Heart left ventricle (tissue), 16 donors: ENCODE results near the gene POLR1A. TPM values are rescaled to one million over a fixed set of nuclear protein-coding genes. Genes with fewer than 3 reads are reported as not detected.
A peak's percentile ranks its signal among the peaks of the same experiment; 100 is the strongest.

Experiments
- ATAC-seq, 4 donors: fragments of 200-7000 bp; cut with Tn5 transposase; one replicate each; pipeline ENCODE4 v1.9.1; 2020 to 2022; ENCODE audit warnings: moderate library complexity in 4 of 4, mild to moderate bottlenecking in 3 of 4, moderate number of reproducible peaks in 1 of 4
- DNase-seq, 5 donors: peaks; one replicate each; pipeline ENCODE4 v3.0.0-alpha.2; 2020
- H3K27ac ChIP-seq, 12 donors: fragments of 200-600 bp; sonication (generic) in 4 of 12; one replicate each; pipeline versions ENCODE4 v1.5.0 to v1.8.0; 2016 to 2022; ENCODE audit warnings: mild to moderate bottlenecking in 2 of 12
- H3K27me3 ChIP-seq, 9 donors: fragments of 200-600 bp; sonication (generic) in 2 of 9; one replicate each; pipeline versions ENCODE4 v1.5.1 to v1.8.0; 2016 to 2022; ENCODE audit warnings: mild to moderate bottlenecking in 3 of 9
- H3K36me3 ChIP-seq, 9 donors: fragments of 200-600 bp; sonication (generic) in 2 of 9; one replicate each; pipeline versions ENCODE4 v1.5.0 to v1.8.0; 2018 to 2022; ENCODE audit warnings: mild to moderate bottlenecking in 2 of 9
- H3K4me1 ChIP-seq, 12 donors: fragments of 200-600 bp; sonication (generic) in 4 of 12; one replicate each; pipeline versions ENCODE4 v1.5.0 to v1.8.0; 2016 to 2022; ENCODE audit warnings: mild to moderate bottlenecking in 3 of 12
- H3K4me3 ChIP-seq, 12 donors: fragments of 200-600 bp; sonication (generic) in 4 of 12; one replicate each; pipeline versions ENCODE4 v1.5.0 to v1.8.0; 2017 to 2022; ENCODE audit warnings: mild to moderate bottlenecking in 9 of 12, moderate library complexity in 4 of 12
- H3K9me3 ChIP-seq, 12 donors: fragments of 200-600 bp; sonication (generic) in 4 of 12; one replicate each; pipeline versions ENCODE4 v1.5.0 to v1.8.0; 2016 to 2022; ENCODE audit warnings: mild to moderate bottlenecking in 1 of 12
- POLR2A ChIP-seq, 2 donors: fragments of 450-650 bp; IDR thresholded peaks; one replicate each; pipeline ENCODE4 v1.6.1; 2017; ENCODE audit warnings: antibody characterized with exemption in 2 of 2, mild to moderate bottlenecking in 2 of 2, moderate library complexity in 2 of 2
- WGBS, 4 donors: extraction: QIAGEN DNeasy Blood & Tissue Kit in 2 of 4; methylation state at CpG; one replicate each; pipeline versions ENCODE4 v1.1.5 to v1.1.7; 2013 to 2018; 5-methylcytosine and 5-hydroxymethylcytosine counted together
- intact Hi-C, 10 donors: fragments of 100-400 bp; cut with DNase I; formaldehyde crosslinking; loops; one replicate each; pipeline versions ENCODE4 v1.11.1 to v1.14.2; 2022
- polyA plus RNA-seq, 2 donors: library from polyadenylated mRNA; stranded (reverse); fragments of 200-250 nt; gene quantifications; one replicate each; pipeline ENCODE4 v1.2.3, GENCODE V29; 2013
- total RNA-seq, 9 donors: library from RNA; depleted of rRNA in 2 of 9; stranded (reverse); fragments of >200 nt in 2 of 9; fragmentation: NEBNext Ultra II Directional in 3 of 9; extraction: Animal tissue kit (Norgen Biotek cat#: 25700) in 3 of 9; gene quantifications; one replicate each; pipeline versions ENCODE4 v1.1.0 to v1.2.4, GENCODE V29; 2016 to 2023
- TF ChIP-seq, protein P1 (sequence below), 12 donors: fragments of 200-600 bp; sonication (generic) in 4 of 12; IDR thresholded peaks; one replicate each; pipeline versions ENCODE4 v1.5.0 to v1.8.0; 2018 to 2022; ENCODE audit warnings: antibody characterized with exemption in 12 of 12, mild to moderate bottlenecking in 5 of 12
- donor health status: ischemic (EF 13 %, LVEDD 7.1; RV severe dilation, severe dysfunction).
- donor health status: healthy with polysubstance abuse.
- donor health status: DM: no; HTN: yes; CAD: no.
- donor health status: DM: no; HTN: no; CAD: no.
- donor health status: ischemic (EF 25% LVEDD 6.9; RV normal size, moderate dysfunction).
- donor health status: ischemic (EF 25% LVEDD 5.7; RV mildly dilated, moderate dysfunction).
- donor health status: healthy.
- donor health status: DM: yes; HTN: yes; CAD: no.
- donor health status: ischemic (EF 35%, LVEDD 5.7; RV mildly dilated, moderate dysfunction).
- donor health status: nonischemic (EF 11% LVEDD 7.7; RV severe dilation, severe dysfunction).
- donor health status: DM: yes; HTN: yes; CAD: no.
- donor health status: PGD.
- donor health status: ischemic (EF 29% LVEDD 5.4; RV normal size, mild dysfunction).
- donor health status: nonischemic (EF 23%, LVEDD 6.1; RV moderate dilation, normal function).

Gene POLR1A
- total and polyA plus RNA-seq, 11 donors = 4.2 to 25.4 (median 17.7) TPM

DNA sequence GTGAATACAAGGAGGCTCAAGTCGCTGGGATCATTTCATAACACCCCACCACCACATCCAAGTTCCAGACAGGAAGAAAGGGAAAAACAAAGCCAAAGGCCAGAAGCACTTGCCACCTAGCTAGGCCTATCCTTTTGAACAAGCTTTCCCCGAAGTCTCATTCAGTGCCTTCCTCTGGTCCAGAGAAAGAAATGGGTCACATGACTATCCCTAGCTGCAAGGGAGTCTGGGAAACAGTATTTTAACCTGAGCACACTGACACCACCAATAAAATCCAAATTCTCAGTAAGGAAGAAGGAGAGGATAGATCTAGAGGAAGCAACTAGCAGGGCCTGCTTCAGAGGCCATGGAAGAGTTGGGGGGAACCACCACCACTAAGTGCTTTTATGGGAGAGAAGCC lies 91.2 kb downstream of the POLR1A start:
- intact Hi-C loops = no loop called here
- no peak for DNase-seq
- no peak overlapping the region for H3K27ac ChIP-seq
- no peak for ATAC-seq
- H3K36me3 ChIP-seq = no peaks in the 10 kb centered on the region
- H3K9me3 ChIP-seq = peaks cover 0 to 15% (median 7%) of the 10 kb centered on the region in 12 donors
- H3K4me3 ChIP-seq = no peak overlapping the region
- TF ChIP-seq, protein P1, sequence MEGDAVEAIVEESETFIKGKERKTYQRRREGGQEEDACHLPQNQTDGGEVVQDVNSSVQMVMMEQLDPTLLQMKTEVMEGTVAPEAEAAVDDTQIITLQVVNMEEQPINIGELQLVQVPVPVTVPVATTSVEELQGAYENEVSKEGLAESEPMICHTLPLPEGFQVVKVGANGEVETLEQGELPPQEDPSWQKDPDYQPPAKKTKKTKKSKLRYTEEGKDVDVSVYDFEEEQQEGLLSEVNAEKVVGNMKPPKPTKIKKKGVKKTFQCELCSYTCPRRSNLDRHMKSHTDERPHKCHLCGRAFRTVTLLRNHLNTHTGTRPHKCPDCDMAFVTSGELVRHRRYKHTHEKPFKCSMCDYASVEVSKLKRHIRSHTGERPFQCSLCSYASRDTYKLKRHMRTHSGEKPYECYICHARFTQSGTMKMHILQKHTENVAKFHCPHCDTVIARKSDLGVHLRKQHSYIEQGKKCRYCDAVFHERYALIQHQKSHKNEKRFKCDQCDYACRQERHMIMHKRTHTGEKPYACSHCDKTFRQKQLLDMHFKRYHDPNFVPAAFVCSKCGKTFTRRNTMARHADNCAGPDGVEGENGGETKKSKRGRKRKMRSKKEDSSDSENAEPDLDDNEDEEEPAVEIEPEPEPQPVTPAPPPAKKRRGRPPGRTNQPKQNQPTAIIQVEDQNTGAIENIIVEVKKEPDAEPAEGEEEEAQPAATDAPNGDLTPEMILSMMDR (IDR thresholded peaks at IDR 0.05) = no peak
- no peak for TF ChIP-seq POLR2A (IDR thresholded peaks at IDR 0.05)
- peaks cover 0 to 22% (median 8%) of the 10 kb centered on the region in 12 donors for H3K4me1 ChIP-seq
- peaks cover 0 to 53% (median 3%) of the 10 kb centered on the region in 9 donors for H3K27me3 ChIP-seq
- WGBS, 4 donors = 84 to 89% (median 86%) methylated on average over 2 of the region's 2 CpGs

DNA sequence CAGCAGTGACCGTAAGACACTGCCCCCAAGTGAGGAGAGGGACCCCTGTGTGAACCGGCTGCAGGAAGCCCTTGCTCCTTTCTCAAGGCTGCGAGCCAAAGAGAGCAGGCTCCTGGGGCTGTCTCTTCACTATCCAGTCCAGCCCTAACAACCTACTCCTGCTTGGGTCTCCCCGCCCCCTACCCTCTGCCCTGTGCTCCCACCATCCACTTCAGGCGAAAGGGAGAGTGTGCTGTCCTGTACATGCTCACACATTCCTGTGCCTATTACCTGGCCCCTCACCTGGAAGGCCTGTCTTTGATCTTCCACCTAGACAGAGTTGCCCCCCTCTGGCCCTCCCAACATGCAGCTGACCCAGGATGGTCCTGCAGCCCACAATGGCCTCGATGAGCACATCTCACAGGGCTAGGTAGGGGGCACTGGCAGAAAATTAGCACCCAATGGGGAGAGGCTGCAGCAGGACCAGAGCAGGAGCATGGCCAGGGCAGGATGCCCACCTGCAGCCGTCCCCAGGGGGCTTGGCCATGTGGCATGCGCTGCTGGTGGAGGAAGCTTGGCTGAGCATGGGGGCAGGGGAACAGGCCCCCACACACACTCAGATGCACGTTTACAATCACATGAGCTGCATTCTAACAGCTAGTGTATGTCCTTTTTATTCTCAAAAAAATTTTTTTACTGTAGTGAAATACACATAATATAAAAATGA lies 93.5 kb downstream of the POLR1A start:
- peak in 1 of 5 donors; percentile 40 for DNase-seq
- Histone ChIP-seq H3K36me3 (no peaks in the 10 kb centered on the region), H3K27ac (peak overlapping the region in 5 of 12 donors; percentile 22 to 51 (median 22)), H3K27me3 (peaks cover 0 to 31% (median 0%) of the 10 kb centered on the region in 9 donors), H3K4me3 (no peak overlapping the region), H3K4me1 (peaks cover 0 to 11% (median 0%) of the 10 kb centered on the region in 12 donors), H3K9me3 (peaks cover 0 to 18% (median 7%) of the 10 kb centered on the region in 12 donors)
- intact Hi-C loops = no loop called here
- no peak for TF ChIP-seq POLR2A (IDR thresholded peaks at IDR 0.05)
- TF ChIP-seq, protein P1 (IDR thresholded peaks at IDR 0.05) = no peak
- WGBS, 4 donors = 71 to 93% (median 86%) methylated on average over 9 of the region's 9 CpGs
- ATAC-seq = peak in 2 of 4 donors; percentile 34 to 43

DNA sequence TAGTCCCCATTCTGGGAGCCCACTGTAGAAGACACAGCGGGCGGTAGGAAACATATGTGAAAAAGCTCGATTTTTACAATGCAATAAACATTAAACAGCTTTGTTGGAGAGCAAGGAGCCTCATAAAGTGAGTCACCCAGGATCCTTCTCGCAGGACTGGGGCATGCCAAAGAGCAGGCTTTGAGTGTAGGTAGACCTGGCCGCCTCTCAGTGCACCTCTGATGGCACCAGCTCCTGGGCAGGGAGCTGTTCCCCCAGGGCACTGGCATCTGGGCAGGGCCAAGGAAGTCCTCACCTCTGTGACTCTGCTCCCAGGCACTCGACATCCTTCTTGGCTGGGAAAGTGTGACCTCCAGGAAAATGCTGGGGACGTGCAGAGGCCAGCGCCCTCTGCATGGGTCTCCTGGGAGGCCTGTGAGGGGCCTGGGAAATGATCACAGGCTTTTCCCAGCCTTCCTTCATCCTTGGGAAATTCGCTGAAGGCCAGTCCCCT lies 94.2 kb downstream of the POLR1A start:
- H3K9me3 ChIP-seq = peaks cover 0 to 25% (median 8%) of the 10 kb centered on the region in 12 donors
- WGBS, 4 donors = 76 to 83% (median 78%) methylated on average over 8 to 9 of the region's 9 CpGs

DNA sequence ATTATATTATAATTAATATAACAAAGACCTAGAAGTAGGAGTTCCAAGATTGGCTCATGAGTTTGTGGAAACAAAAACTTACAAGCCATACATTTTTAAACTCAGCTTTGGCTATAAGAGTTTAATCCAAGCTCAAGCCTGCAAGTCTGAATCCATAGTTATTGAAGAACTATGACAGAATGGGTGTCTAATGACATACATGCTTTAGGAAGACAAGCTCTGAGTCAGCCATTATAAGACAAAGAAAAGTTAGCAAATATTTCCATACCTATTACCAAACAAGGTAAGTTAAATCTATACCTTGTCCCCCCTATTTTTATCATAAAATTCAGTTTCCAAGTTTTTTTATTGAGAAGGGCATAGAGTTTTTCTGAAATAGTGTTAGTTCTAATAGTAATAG lies 95.6 kb downstream of the POLR1A start:
- Histone ChIP-seq H3K9me3 (peaks cover 0 to 39% (median 17%) of the 10 kb centered on the region in 12 donors), H3K4me1 (no peaks in the 10 kb centered on the region)
- intact Hi-C loops = no loop called here

More for the DNA sequence above, 94.2 kb downstream of the POLR1A start:
- DNase-seq (peak in 2 of 5 donors; percentile 45 to 55), ATAC-seq (peak; percentile 15 to 59 (median 50))
- intact Hi-C loops = no loop called here
- Histone ChIP-seq H3K36me3 (no peaks in the 10 kb centered on the region), H3K27me3 (peaks cover 0 to 24% (median 0%) of the 10 kb centered on the region in 9 donors), H3K4me3 (no peak overlapping the region), H3K27ac (peak overlapping the region in 4 of 12 donors; percentile 22 to 51 (median 22)), H3K4me1 (peaks cover 0 to 5% (median 0%) of the 10 kb centered on the region in 12 donors)
- TF ChIP-seq, protein P1 (IDR thresholded peaks at IDR 0.05) = no peak
- TF ChIP-seq POLR2A (IDR thresholded peaks at IDR 0.05) = no peak

More for the DNA sequence above, 95.6 kb downstream of the POLR1A start:
- DNase-seq (no peak), ATAC-seq (no peak)
- Histone ChIP-seq H3K36me3 (no peaks in the 10 kb centered on the region), H3K27me3 (peaks cover 0 to 10% (median 0%) of the 10 kb centered on the region in 9 donors), H3K4me3 (no peak overlapping the region), H3K27ac (no peak overlapping the region)
- TF ChIP-seq, protein P1 (IDR thresholded peaks at IDR 0.05) = no peak
- no peak for TF ChIP-seq POLR2A (IDR thresholded peaks at IDR 0.05)
